Stomach (tissue), 4 donors: ENCODE measurements around the gene DOC2A.

Source experiments
- CTCF ChIP-seq, 7 experiments: fragments of 450-650 bp in 4 of 7; fragments of 200-600 bp in 3 of 7; sonication (generic) in 3 of 7; IDR thresholded peaks; one replicate each; pipeline ENCODE4 v1.5.1; 2016 to 2019; ENCODE audit warnings: antibody characterized with exemption in 7 of 7, control low read depth in 2 of 7, mild to moderate bottlenecking in 1 of 7
- POLR2AphosphoS5 ChIP-seq, 3 donors: sonication (generic); formaldehyde crosslinking; IDR thresholded peaks; one replicate each; pipeline ENCODE4 v1.6.1; 2016; ENCODE audit warnings: antibody characterized with exemption in 3 of 3

- TF ChIP-seq CTCF (IDR thresholded peaks at IDR 0.05) (no peak), POLR2AphosphoS5 (IDR thresholded peaks at IDR 0.05) (no peak)
Observed at GRCh38 chr16:30022887-30023286, 12.1 kb upstream of the DOC2A start, which contains the start of gene C16orf92.
